Putamen (tissue), 1 donor: ENCODE measurements around the gene PRKAG2.

Experiments used
- DNase-seq: peaks from one replicate; pipeline ENCODE4 v3.0.0-alpha.2; 2016; ENCODE audit warnings: low spot score

Gene PRKAG2

DNA sequence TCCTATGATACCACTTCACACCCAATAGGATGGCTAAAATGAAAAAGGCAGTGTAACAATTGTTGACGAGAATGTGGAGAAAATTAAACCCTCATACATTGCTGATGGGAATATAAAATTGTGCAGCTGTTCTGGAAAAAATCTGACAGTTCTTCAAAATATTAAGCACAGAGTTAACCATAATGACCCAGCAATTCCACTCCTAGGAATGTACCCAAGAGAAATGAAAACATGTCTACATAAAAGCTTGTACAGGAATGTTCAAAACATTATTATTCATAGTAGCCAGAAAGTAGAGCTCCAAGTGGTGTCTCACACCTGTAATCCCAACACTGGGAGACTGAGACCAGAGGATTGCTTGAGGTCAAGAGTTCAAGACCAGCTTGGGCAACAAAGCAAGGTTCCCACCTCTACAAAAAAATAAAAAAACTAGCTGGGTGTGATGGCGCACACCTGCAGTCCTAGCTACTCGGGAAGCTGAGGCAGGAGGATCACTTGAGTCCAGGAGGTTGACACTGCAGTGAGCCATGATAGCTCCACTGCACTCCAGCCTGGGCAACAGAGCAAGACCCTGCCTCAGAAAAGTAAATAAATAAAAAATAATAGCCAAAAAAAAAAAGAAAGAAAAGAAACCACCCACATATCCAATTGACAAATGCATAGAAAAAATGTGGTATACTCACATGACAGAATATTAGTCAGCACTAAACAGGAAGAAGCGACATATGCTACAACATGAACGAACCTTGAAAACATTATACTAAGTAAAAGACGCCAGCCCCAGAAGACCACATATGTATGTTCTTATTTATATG is 362.2 kb downstream of the PRKAG2 start:
- no peak for DNase-seq

DNA sequence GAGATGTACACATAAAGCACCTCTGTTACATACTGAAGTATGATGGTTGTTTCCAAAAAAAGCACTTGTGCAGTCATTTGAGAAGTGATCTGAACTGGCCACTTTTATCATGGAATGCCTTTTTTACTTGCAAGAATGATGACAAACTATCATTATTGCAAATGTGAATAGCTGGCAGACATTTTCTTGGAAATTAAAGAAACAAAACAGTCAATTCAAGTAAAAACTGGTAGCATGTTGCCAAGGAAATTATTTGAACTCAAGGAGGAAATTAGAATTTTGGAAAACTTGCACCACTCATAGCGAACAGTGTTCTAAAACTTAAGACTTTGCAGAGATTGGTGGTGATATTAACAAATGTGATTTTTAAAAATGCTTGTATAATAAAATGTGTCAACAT is 363.8 kb downstream of the PRKAG2 start:
- DNase-seq = no peak

DNA sequence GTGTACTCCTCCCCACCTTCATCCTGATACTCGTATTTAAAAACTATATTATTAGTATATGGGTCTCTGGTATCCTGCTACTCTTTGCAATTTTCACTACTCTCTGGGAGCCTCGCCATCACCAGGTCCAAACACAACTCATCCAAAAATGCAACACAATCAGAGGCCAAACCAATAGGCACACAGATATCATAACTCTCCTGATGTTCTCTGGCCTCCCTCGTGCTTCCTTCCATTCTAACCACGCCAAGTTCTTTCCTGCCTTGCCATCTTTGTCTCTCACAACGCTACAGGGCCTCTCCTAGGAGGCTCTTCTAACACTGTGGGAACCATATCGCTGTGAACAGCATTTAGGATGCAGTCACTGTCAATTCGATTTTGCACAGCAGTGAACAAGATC is 364.6 kb downstream of the PRKAG2 start:
- DNase-seq = no peak

DNA sequence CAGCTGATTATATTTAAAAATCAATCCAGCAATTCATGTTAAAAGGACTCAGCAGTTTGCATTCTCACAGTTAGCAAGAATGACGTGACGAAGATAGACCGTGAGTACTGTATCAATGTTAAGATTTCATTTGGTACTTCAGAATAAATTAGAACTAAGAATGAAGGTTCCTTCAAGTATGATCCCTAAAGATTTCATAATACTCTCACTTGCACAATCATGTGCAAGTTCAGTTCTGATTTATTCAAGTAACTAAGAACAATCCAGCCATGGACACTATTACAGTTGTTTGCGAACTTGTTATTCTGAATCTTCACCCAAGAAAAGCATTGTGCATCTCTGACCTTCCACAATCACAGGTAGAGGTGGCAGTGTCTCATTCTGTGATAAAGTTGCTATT is 365.0 kb downstream of the PRKAG2 start:
- no peak for DNase-seq

DNA sequence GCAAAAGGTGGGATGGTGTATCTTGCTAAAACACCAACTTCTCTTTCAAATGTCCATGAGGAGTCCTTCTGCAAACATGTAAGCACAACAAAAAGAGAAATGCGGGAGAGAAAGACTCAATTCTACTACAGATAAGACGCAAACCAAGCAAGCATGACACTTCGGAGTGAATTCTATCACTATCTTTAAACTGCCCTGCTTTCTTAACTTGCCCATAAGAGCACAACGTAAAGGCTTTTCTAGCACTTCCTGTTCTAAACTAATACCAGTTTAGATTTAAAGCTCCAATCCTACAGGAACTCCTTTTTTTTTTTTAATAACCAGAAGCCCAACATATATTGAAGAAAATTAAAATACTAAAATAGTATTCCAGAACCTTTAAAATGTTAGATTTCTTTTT is 365.6 kb downstream of the PRKAG2 start:
- no peak for DNase-seq

DNA sequence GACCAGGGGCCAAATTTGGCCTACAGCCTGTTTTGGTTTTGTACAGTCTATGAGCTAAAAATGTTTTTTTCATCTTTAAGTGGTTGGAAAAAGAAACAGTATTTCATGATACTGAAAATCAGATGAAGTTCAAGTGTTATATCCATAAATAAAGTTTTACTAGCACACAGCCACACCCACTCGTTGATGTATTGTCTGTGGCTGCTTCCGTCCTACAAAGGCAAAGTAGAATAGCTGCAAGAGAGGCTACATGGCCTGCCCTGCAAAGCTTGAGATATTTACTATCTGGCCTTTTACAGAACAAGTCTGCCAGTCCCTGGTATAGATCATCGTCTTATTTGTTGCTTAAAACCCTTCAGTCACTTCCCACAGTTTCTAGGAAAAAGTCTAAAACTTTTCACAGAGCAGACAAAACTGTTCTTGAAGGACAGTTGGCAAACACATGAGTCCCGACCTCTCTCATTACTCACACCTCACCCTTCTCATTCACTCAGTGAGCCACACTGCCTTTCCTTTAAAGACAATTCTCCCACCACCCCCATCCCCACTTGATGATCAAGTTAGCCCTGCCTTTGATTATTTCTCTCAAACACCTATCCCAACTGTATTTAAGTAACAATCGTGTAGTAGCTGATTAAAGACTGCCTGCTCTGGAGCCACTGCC is 367.1 kb downstream of the PRKAG2 start:
- no peak for DNase-seq

DNA sequence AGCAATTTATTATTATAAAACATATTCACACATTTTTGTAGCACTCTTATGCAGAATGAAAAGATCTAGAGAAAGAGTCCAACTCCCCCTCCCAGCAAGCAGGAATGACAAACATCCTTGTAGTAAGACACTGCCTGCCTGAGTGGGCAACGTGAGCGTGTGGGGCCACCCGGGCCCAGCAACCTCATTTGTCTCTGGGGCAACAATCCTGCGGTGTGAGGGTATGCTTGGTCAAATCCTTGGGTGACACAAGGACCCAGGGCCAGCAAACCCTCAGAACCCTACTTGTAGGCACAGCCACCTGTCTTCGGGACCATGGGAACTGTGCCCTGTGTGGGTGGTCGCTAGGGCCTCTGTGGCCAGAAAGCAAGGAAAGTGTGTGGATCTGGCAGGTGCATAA is 367.9 kb downstream of the PRKAG2 start:
- DNase-seq = no peak

DNA sequence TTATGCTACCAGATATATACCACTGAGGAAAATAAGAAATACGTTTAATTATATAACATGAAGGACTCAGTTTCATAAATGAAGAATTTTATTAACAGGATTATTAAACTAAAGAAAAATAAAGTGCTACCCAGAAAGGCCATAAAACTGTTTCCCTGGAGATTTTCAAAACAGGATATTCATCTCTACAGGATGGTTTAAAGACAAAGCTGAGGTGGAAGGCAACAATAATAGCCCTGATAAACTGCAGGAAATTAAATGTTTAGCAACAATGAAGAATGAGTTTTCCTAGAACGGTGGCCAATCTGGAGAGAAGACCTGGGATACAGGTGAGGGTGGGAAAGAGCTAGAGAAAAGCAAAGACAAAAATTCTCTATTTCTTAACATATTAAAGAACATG is 369.1 kb downstream of the PRKAG2 start:
- no peak for DNase-seq

DNA sequence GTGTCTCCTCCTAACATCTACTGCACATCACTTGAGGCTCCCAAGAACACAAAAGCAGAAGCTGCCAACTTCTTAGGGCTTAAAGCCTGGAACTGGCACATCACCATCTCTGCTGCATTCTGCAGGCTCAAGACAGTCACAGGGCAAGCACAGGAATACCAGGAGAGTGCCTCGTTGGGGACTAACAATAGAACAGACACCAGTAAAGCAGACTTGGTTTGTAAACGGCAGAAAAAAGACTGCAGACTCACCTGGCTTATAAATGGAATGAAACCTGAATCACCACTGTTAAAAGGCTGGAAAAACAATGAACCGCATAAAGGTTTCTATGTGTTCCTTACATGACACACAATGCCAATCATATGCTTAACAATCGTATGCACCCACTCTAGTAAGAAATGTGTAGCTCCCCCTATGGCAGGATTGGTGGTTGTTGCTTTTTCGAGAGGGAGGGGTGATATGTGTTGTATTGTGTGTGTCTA is 370.0 kb downstream of the PRKAG2 start:
- DNase-seq = peak; percentile 36
